HEK293T (cell line): Measurements from ENCODE around the gene MAPK9.

ENCODE experiments used
- ARNT ChIP-seq: fragments of 450-650 bp; IDR thresholded peaks from 2 replicates; pipeline ENCODE4 v1.6.1; 2017; ENCODE audit warnings: mild to moderate bottlenecking
- BHLHE40 ChIP-seq: fragments of 450-650 bp; IDR thresholded peaks from 2 replicates; pipeline ENCODE4 v1.6.1; 2016; ENCODE audit warnings: mild to moderate bottlenecking, moderate library complexity, borderline replicate concordance
- ELF4 ChIP-seq: fragments of 450-650 bp; IDR thresholded peaks from 2 replicates; pipeline ENCODE4 v1.6.1; 2017; ENCODE audit warnings: antibody characterized with exemption
- FOXA1 ChIP-seq: fragments of 450-650 bp; IDR thresholded peaks from 2 replicates; pipeline ENCODE4 v1.6.1; 2016; ENCODE audit warnings: mild to moderate bottlenecking
- FOXK2 ChIP-seq: fragments of 450-650 bp; IDR thresholded peaks from 2 replicates; pipeline ENCODE4 v1.6.1; 2016; ENCODE audit warnings: mild to moderate bottlenecking
- FOXM1 ChIP-seq: fragments of 450-650 bp; IDR thresholded peaks from 2 replicates; pipeline ENCODE4 v1.6.1; 2017; ENCODE audit warnings: mild to moderate bottlenecking, borderline replicate concordance
- HDGF ChIP-seq: fragments of 450-650 bp; IDR thresholded peaks from 2 replicates; pipeline ENCODE4 v1.6.1; 2017; ENCODE audit warnings: antibody characterized with exemption, borderline replicate concordance
- SP1 ChIP-seq: fragments of 450-650 bp; IDR thresholded peaks from 2 replicates; pipeline ENCODE4 v1.6.1; 2017
- SUZ12 ChIP-seq: fragments of 450-650 bp; IDR thresholded peaks from 2 replicates; pipeline ENCODE4 v1.6.1; 2016; ENCODE audit warnings: mild to moderate bottlenecking
- TARDBP ChIP-seq: fragments of 450-650 bp; IDR thresholded peaks from 2 replicates; pipeline ENCODE4 v1.6.1; 2016
- ZNF384 ChIP-seq: fragments of 450-650 bp; IDR thresholded peaks from 2 replicates; pipeline ENCODE4 v1.6.1; 2016
- TF ChIP-seq, protein P1 (sequence below): fragments of 450-650 bp; IDR thresholded peaks from 2 replicates; pipeline ENCODE4 v1.6.1; 2016

DNA sequence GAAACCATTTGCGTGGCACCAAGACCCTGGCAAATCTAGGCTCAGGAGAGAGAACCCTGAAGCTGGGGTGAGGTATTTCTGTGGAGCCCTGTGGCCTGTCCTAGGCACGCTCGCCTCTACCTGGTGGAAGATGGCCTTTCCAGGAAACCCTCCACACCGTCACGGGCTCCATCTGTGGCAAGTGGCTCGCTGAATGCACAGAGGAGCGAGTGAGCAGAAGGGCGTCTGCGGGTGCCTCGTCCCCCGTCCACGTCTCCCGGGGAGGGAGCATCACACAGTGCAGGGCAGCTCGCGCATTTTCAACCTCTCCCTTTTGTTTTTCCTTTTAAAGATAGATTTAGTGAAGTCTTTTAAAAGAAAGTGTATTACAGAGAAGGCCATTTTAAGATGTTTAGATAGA lies 57.6 kb downstream of the MAPK9 start:
- TF ChIP-seq ELF4 (no peak), FOXA1 (no peak), SUZ12 (no peak), FOXM1 (no peak), FOXK2 (no peak), HDGF (no peak), TARDBP (no peak), ZNF384 (no peak), BHLHE40 (no peak), ARNT (no peak), SP1 (no peak)
- TF ChIP-seq, protein P1, sequence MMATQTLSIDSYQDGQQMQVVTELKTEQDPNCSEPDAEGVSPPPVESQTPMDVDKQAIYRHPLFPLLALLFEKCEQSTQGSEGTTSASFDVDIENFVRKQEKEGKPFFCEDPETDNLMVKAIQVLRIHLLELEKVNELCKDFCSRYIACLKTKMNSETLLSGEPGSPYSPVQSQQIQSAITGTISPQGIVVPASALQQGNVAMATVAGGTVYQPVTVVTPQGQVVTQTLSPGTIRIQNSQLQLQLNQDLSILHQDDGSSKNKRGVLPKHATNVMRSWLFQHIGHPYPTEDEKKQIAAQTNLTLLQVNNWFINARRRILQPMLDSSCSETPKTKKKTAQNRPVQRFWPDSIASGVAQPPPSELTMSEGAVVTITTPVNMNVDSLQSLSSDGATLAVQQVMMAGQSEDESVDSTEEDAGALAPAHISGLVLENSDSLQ: no peak
